RWPE1 (cell line): ENCODE data around the gene SRSF8.

ENCODE experiments used
- CTCF ChIA-PET: fragments of 350-600 bp; sonication (Branson Sonifier 250); formaldehyde crosslinking; extraction: SDS; loops from one replicate; lab custom pipeline; 2021; lab: Yijun Ruan, JAX
- POLR2A ChIA-PET: fragments of 400-600 bp; formaldehyde crosslinking; extraction: SDS; loops from one replicate; lab custom pipeline; 2020; ENCODE audit warnings: antibody characterized with exemption; ENCODE audit not compliant: low non-redundant PET; lab: Yijun Ruan, JAX
- DNase-seq: peaks from one replicate; pipeline ENCODE4 v3.0.0; 2012; ENCODE audit warnings: low spot score
- H3K27ac ChIP-seq: fragments of 450-650 bp; 2 replicates; pipeline ENCODE4 v1.5.1; 2017
- CTCF ChIP-seq: fragments of 450-650 bp; conservative IDR thresholded peaks from 2 replicates; pipeline ENCODE4 v1.5.1; 2017; ENCODE audit warnings: low read depth, mild to moderate bottlenecking

SRSF8 gene

GRCh38 chr11:95100191-95100648 lies 33.5 kb downstream of the SRSF8 start:
- CTCF ChIA-PET, result interaction anchor here (1.4 kb wide), 1 partner anchor 33 kb away, joined by 3 read pairs; the partner anchor contains the start of gene SRSF8

GRCh38 chr11:95100856-95101507 lies 34.3 kb downstream of the SRSF8 start:
- no peak overlapping the region for H3K27ac ChIP-seq
- POLR2A ChIA-PET, result no interaction called here
- DNase-seq, result no peak
- CTCF ChIA-PET, result no interaction called here
- no peak for TF ChIP-seq CTCF

More at GRCh38 chr11:95100191-95100648, 33.5 kb downstream of the SRSF8 start:
- no peak overlapping the region for H3K27ac ChIP-seq
- no peak for TF ChIP-seq CTCF
- DNase-seq, result no peak
- POLR2A ChIA-PET, result no interaction called here

- ChIA-PET CTCF (interaction anchor here (0.6 to 0.9 kb wide), 2 partner anchors 15 to 771 kb away, joined by 3 to 4 read pairs; no protein-coding TSS in a partner anchor), POLR2A (no interaction called here)
- TF ChIP-seq CTCF, result no peak
- no peak overlapping the region for H3K27ac ChIP-seq
- no peak for DNase-seq
These were observed 35.2 kb downstream of the SRSF8 start for GRCh38 chr11:95101935-95102334.

GRCh38 chr11:95102733-95103132 lies 36.0 kb downstream of the SRSF8 start:
- DNase-seq, result no peak
- POLR2A ChIA-PET, result no interaction called here
- CTCF ChIA-PET, result interaction anchor here (0.7 to 0.9 kb wide), 2 partner anchors 13 to 14 kb away, joined by 3 read pairs; no protein-coding TSS in a partner anchor
- no peak overlapping the region for H3K27ac ChIP-seq
- no peak for TF ChIP-seq CTCF

GRCh38 chr11:95103701-95104100 lies 37.0 kb downstream of the SRSF8 start:
- DNase-seq, result no peak
- ChIA-PET CTCF (interaction anchor here (0.7 to 0.8 kb wide), 2 partner anchors 14 to 480 kb away, joined by 3 read pairs; no protein-coding TSS in a partner anchor), POLR2A (no interaction called here)
- no peak for TF ChIP-seq CTCF
- no peak overlapping the region for H3K27ac ChIP-seq

- ChIA-PET CTCF (interaction anchor here (0.7 to 0.8 kb wide), 2 partner anchors 28 to 481 kb away, joined by 3 to 4 read pairs; no protein-coding TSS in a partner anchor), POLR2A (no interaction called here)
- DNase-seq, result no peak
- TF ChIP-seq CTCF, result no peak
- H3K27ac ChIP-seq, result no peak overlapping the region
These were observed 37.6 kb downstream of the SRSF8 start for GRCh38 chr11:95104121-95104830.
